Epithelial cell of esophagus (primary cell): ENCODE results near the gene MOSPD2.

ENCODE experiments used
- DNase-seq: peaks from one replicate; pipeline ENCODE4 v3.0.0; 2010; ENCODE audit warnings: low read depth
- H3K4me3 ChIP-seq: 2 replicates; pipeline ENCODE4 v1.5.1; 2011; ENCODE audit warnings: mild to moderate bottlenecking, low read length, control low read depth
- CTCF ChIP-seq: IDR thresholded peaks from 2 replicates; pipeline ENCODE4 v1.5.1; 2011; ENCODE audit warnings: low read depth, mild to moderate bottlenecking, low read length, control low read depth, inconsistent platforms; ENCODE audit not compliant: insufficient read depth; ENCODE audit errors: missing control alignments

MOSPD2 gene

DNA sequence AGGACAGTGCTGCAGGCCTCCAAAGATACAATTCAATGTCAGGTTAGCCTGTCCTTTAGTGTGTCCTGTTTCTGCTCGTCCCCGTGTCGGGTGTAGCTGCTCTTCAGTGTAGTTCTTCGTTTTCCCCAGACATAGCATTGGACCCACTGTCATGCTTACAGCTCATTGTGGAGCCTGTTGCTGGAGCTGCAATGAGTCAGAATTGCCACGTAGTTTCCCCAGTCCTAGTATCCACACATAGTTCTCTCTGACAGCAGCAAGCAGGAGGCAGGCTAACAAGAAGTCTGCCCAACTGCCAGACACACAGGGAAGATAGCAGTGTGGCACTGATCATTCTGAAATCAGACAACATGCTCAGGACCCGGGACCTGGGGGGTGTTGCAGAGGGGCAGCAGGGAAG, 49.2 kb downstream of the MOSPD2 start:
- DNase-seq = peak; percentile 83
- TF ChIP-seq CTCF = no peak

DNA sequence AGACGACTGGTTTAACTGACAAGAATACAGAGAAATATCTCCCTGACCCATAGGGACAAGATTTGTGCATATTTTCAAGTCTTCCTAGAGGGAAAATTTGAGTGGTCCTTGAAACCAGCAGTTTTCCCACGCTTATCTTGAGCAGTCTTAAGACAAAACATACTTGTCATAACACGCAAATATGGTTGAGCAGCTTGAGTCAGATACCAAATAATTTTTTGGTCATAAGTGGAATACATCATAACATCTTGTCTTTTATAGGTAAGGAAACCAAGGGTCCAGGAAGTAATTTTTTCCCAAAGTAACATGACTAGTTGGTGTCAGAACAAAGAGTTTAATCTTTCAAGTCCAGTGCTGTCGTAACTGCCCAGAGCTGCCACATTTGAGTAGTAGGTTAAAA, 50.5 kb downstream of the MOSPD2 start:
- DNase-seq = peak; percentile 65
- TF ChIP-seq CTCF = no peak
- no peak overlapping the region for H3K4me3 ChIP-seq

More for the DNA sequence above, 49.2 kb downstream of the MOSPD2 start:
- H3K4me3 ChIP-seq = no peak overlapping the region

DNA sequence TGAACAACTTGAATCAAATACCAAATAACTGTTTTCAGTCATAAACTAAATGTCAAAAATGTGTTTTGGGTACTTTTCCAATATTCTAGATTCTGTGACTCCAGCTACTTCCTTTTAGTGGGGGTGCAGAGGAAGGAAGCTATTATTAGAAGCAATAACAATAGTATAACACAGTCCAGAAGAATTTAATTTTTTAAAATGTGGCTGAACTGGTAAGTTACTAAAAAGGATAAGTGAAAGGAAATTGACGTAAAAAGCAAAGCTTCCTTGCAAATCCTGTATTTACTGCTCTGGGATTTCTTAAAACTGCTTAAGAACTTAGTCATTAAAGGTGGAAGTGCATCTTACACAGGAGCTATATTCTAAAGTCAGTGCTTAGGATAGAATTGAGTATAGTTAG, 53.2 kb downstream of the MOSPD2 start:
- no peak for DNase-seq
- no peak overlapping the region for H3K4me3 ChIP-seq
- TF ChIP-seq CTCF = no peak

- H3K4me3 ChIP-seq = no peak overlapping the region
- no peak for DNase-seq
- TF ChIP-seq CTCF = no peak
These were observed 54.2 kb downstream of the MOSPD2 start for GRCh38 chrX:14927401-14927800.

DNA sequence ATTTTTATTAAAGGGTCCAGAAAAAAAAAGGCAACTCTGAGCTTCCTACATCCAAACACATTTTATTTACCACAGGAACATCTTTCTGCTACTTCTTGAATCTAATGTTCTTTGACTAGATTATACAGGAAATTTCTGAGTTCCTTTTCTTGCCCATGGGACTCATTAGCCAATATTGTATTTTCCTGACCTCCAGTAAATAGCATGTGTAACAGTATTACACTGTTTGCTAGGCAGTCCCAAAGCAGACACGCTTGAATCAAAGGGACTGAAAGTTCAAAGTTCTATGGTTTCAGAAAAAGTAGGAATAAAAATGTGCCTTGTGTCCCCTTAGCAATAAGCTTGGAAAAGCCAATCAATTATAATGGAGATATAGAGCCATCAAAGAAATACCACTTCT, 57.4 kb downstream of the MOSPD2 start:
- no peak for TF ChIP-seq CTCF
- no peak overlapping the region for H3K4me3 ChIP-seq
- no peak for DNase-seq

DNA sequence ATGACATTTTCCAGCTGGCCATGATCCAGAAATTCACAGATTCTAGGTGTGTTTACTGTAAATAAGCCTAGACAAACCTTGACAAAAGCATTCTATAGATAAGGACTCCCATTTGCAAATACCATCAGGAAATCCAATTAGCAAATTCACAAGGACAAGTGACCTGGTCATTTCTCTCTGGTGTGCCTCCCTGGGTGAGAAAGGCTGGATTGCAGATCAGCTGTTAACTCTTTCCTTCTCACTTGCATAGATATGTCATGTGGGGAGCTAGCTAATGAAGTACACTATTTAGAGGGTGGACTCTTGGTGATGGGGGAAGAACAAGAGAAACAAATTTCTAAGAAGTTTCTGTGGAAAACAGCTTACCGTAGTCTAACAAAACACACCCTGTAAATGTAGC, 58.9 kb downstream of the MOSPD2 start:
- no peak for DNase-seq
- no peak overlapping the region for H3K4me3 ChIP-seq
- TF ChIP-seq CTCF = no peak

- H3K4me3 ChIP-seq = no peak overlapping the region
- no peak for TF ChIP-seq CTCF
- no peak for DNase-seq
These were observed 61.2 kb downstream of the MOSPD2 start for GRCh38 chrX:14934423-14934822.
